Measurements from ENCODE around the gene USB1. TPM values are rescaled to one million over a fixed set of nuclear protein-coding genes. Genes with fewer than 3 reads are reported as not detected.

The USB1 gene
- total RNA-seq, 1 donor from 2014 or later: 14.9 TPM

DNA sequence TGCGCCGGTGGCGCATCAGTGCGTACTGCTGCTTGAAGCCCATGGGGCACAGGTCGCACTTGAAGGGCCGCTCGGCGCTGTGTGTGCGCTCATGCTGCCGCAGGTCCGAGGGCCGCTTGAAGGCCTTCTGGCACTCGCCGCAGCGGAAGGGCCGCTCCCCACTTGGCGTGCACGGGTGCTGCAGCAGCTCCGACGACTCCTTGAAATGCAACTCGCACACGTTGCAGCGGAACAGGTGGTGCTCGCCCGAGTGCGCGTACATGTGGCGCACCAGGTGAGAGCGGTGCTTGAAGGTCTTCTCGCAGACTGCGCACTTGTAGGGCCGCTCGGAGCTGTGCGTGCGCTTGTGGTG lies 4.1 kb upstream of the USB1 start:
- Mint-ChIP-seq H3K27me3 (ENCODE audit: insufficient read depth, low read depth) (peaks cover 7% of the 10 kb centered on the region), H3K9me3 (no peaks in the 10 kb centered on the region), H3K4me3 (no peak overlapping the region), H3K27ac (no peak overlapping the region), H3K4me1 (peaks cover 26% of the 10 kb centered on the region), H3K36me3 (peaks cover 3% of the 10 kb centered on the region)
- TF ChIP-seq, protein P1, sequence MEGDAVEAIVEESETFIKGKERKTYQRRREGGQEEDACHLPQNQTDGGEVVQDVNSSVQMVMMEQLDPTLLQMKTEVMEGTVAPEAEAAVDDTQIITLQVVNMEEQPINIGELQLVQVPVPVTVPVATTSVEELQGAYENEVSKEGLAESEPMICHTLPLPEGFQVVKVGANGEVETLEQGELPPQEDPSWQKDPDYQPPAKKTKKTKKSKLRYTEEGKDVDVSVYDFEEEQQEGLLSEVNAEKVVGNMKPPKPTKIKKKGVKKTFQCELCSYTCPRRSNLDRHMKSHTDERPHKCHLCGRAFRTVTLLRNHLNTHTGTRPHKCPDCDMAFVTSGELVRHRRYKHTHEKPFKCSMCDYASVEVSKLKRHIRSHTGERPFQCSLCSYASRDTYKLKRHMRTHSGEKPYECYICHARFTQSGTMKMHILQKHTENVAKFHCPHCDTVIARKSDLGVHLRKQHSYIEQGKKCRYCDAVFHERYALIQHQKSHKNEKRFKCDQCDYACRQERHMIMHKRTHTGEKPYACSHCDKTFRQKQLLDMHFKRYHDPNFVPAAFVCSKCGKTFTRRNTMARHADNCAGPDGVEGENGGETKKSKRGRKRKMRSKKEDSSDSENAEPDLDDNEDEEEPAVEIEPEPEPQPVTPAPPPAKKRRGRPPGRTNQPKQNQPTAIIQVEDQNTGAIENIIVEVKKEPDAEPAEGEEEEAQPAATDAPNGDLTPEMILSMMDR (IDR thresholded peaks at IDR 0.05): no peak
- no peak for TF ChIP-seq EZH2 (IDR thresholded peaks at IDR 0.05)
- TF ChIP-seq EZH2phosphoT487 (IDR thresholded peaks at IDR 0.05): no peak
- no peaks in the 10 kb centered on the region for H3K79me2 ChIP-seq (ENCODE audit: low read depth)
- H3K9ac ChIP-seq: no peak overlapping the region
- peaks cover 26% of the 10 kb centered on the region for H4K20me1 ChIP-seq (ENCODE audit: low read depth)
- H3K27ac ChIP-seq: no peak overlapping the region
- no peak overlapping the region for H3K4me3 ChIP-seq
- H3K4me2 ChIP-seq: no peak overlapping the region
- no peak overlapping the region for H2AFZ ChIP-seq (replicated peaks)
- H3K4me1 ChIP-seq: peaks cover 8% of the 10 kb centered on the region
- no peaks in the 10 kb centered on the region for H3K27me3 ChIP-seq
- no peaks in the 10 kb centered on the region for H3K36me3 ChIP-seq
- H3K9me3 ChIP-seq (ENCODE audit: low read depth): no peaks in the 10 kb centered on the region
- H3F3A ChIP-seq (ENCODE audit: low read depth): peaks cover 17% of the 10 kb centered on the region
- DNase-seq (ENCODE audit: low spot score): no peak

DNA sequence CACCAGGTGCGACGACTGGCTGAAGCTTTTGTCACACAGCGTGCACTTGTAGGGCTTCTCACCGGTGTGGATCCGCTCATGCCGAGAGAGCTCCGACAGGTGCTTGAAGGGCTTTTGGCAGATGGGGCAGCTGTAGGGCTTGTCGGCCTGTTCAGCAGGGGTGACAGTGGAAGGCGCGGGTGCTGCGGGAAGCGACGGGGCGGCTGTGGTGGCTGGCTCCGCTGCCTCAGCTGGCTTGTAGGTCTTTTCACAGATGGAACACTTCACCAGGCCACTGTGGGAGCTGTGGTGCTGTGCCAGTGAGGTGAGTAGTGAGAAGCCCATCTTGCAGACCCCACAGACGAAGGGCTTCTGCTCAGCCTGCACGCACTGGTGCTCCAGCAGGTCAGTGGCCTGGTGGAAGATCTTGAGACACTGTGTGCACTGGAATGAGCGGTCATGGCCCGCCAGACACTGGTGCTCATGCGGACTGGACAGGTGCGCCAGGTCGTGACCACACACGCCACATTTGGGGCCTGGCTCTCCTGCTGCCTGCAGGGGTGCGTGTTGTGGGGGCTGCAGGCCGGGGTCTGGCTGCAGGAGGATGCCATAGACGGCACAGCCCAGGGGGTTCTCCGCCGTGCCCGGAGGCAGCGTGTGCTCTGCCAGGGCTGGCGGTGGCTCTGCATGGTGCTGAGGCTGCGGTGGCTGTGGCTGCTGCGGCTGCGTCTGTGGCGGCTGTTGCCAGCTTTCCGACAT lies 3.5 kb upstream of the USB1 start:
- Mint-ChIP-seq H3K4me3 (peak overlapping the region; percentile 68), H3K4me1 (peaks cover 28% of the 10 kb centered on the region), H3K36me3 (peaks cover 6% of the 10 kb centered on the region), H3K27ac (no peak overlapping the region), H3K9me3 (no peaks in the 10 kb centered on the region), H3K27me3 (ENCODE audit: insufficient read depth, low read depth) (peaks cover 5% of the 10 kb centered on the region)
- Histone ChIP-seq H3F3A (ENCODE audit: low read depth) (peaks cover 20% of the 10 kb centered on the region), H3K27me3 (no peaks in the 10 kb centered on the region), H3K79me2 (ENCODE audit: low read depth) (no peaks in the 10 kb centered on the region), H3K4me2 (no peak overlapping the region), H3K4me1 (peaks cover 8% of the 10 kb centered on the region), H3K9me3 (ENCODE audit: low read depth) (no peaks in the 10 kb centered on the region), H3K36me3 (no peaks in the 10 kb centered on the region), H3K27ac (no peak overlapping the region), H4K20me1 (ENCODE audit: low read depth) (peaks cover 26% of the 10 kb centered on the region), H3K4me3 (no peak overlapping the region), H3K9ac (no peak overlapping the region), H2AFZ (replicated peaks) (no peak overlapping the region)
- DNase-seq (ENCODE audit: low spot score): no peak
- no peak for TF ChIP-seq EZH2 (IDR thresholded peaks at IDR 0.05)
- TF ChIP-seq, protein P1 (IDR thresholded peaks at IDR 0.05): no peak
- no peak for TF ChIP-seq EZH2phosphoT487 (IDR thresholded peaks at IDR 0.05)

DNA sequence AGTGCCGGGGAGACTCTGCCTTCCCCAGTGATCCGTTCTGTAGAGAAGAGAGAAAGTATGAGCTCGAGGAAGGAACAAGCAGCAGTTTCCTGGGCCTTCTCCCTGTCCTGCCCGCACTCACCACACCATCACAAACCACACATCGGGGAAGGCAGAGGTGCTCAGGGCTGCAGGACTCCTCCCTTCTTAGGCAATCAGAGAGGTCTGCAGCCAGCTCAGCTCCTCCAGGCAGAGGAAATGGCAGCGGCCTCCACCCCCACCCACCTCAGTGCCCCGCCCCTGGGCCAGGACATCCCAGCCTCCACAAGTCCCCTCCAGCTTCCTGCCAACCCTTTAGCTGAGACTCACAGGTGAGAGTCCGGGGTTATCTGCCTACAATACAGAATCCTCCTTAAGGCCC lies 2.7 kb upstream of the USB1 start:
- Histone ChIP-seq H3K4me2 (no peak overlapping the region), H3K9me3 (ENCODE audit: low read depth) (no peaks in the 10 kb centered on the region), H4K20me1 (ENCODE audit: low read depth) (peaks cover 26% of the 10 kb centered on the region), H3K27me3 (no peaks in the 10 kb centered on the region), H3K79me2 (ENCODE audit: low read depth) (no peaks in the 10 kb centered on the region), H3K4me1 (peaks cover 8% of the 10 kb centered on the region), H3K9ac (no peak overlapping the region), H3K27ac (no peak overlapping the region), H2AFZ (replicated peaks) (no peak overlapping the region), H3K36me3 (no peaks in the 10 kb centered on the region), H3K4me3 (no peak overlapping the region), H3F3A (ENCODE audit: low read depth) (peaks cover 20% of the 10 kb centered on the region)
- Mint-ChIP-seq H3K27ac (no peak overlapping the region), H3K27me3 (ENCODE audit: insufficient read depth, low read depth) (peaks cover 5% of the 10 kb centered on the region), H3K4me1 (peaks cover 28% of the 10 kb centered on the region), H3K4me3 (peak overlapping the region; percentile 89), H3K36me3 (peaks cover 7% of the 10 kb centered on the region), H3K9me3 (no peaks in the 10 kb centered on the region)
- no peak for TF ChIP-seq EZH2 (IDR thresholded peaks at IDR 0.05)
- TF ChIP-seq, protein P1 (IDR thresholded peaks at IDR 0.05): no peak
- TF ChIP-seq EZH2phosphoT487 (IDR thresholded peaks at IDR 0.05): no peak
- no peak for DNase-seq (ENCODE audit: low spot score)
